IPS DF 6.9 (cell line): Measurements from ENCODE around the gene TNNC1.

ENCODE experiments used
- DNase-seq: peaks from one replicate; pipeline ENCODE4 v3.0.0-alpha.2; 2013; ENCODE audit warnings: low read depth, low spot score
- H3K27ac ChIP-seq: one replicate; pipeline ENCODE4 v1.5.1; 2013; ENCODE audit warnings: low read length, control low read depth
- H3K27me3 ChIP-seq: 2 replicates; pipeline ENCODE4 v1.6.1; 2013; ENCODE audit warnings: mild to moderate bottlenecking, low read length; ENCODE audit not compliant: control insufficient read depth, insufficient read depth
- H3K36me3 ChIP-seq: 2 replicates; pipeline ENCODE4 v1.6.1; 2013; ENCODE audit warnings: low read length; ENCODE audit not compliant: control insufficient read depth, insufficient read depth
- H3K4me1 ChIP-seq: 2 replicates; pipeline ENCODE4 v1.6.1; 2013; ENCODE audit warnings: low read length; ENCODE audit not compliant: control insufficient read depth, insufficient read depth
- H3K4me3 ChIP-seq: 2 replicates; pipeline ENCODE4 v1.5.1; 2013; ENCODE audit warnings: mild to moderate bottlenecking, low read length
- H3K9me3 ChIP-seq: 2 replicates; pipeline ENCODE4 v1.6.1; 2013; ENCODE audit warnings: low read length, inconsistent platforms; ENCODE audit not compliant: control insufficient read depth, insufficient read depth
- WGBS: extraction: QIAGEN DNeasy Blood & Tissue Kit; methylation state at CpG from one replicate; pipeline ENCODE4 v1.1.7; 2013; ENCODE audit warnings: mixed read lengths, missing lambda C conversion rate; ENCODE audit not compliant: insufficient read length, insufficient coverage; 5-methylcytosine and 5-hydroxymethylcytosine counted together

Gene TNNC1

DNA sequence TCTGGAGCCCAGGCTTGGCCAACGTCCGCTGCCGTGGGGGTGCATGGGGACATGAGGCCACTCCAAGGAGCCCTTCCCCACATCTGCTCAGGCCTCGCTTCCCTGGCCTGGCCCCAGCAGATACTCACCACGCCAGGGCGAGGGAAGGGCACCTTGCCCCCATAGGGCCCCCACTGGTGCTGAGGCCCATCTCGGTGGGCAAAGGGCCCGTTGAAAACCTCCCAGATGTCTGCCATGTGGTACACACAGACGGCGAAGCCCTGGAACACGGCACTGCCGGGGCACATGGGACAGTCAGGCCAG lies 13.6 kb downstream of the TNNC1 start:
- no CpG with 5 or more reads among the region's 12 CpGs for WGBS
- no peak overlapping the region for H3K4me3 ChIP-seq
- no peaks in the 10 kb centered on the region for H3K9me3 ChIP-seq
- H3K27ac ChIP-seq: no peak overlapping the region
- no peak for DNase-seq
- H3K27me3 ChIP-seq: no peaks in the 10 kb centered on the region
- H3K4me1 ChIP-seq: peaks cover 4% of the 10 kb centered on the region
- no peaks in the 10 kb centered on the region for H3K36me3 ChIP-seq

DNA sequence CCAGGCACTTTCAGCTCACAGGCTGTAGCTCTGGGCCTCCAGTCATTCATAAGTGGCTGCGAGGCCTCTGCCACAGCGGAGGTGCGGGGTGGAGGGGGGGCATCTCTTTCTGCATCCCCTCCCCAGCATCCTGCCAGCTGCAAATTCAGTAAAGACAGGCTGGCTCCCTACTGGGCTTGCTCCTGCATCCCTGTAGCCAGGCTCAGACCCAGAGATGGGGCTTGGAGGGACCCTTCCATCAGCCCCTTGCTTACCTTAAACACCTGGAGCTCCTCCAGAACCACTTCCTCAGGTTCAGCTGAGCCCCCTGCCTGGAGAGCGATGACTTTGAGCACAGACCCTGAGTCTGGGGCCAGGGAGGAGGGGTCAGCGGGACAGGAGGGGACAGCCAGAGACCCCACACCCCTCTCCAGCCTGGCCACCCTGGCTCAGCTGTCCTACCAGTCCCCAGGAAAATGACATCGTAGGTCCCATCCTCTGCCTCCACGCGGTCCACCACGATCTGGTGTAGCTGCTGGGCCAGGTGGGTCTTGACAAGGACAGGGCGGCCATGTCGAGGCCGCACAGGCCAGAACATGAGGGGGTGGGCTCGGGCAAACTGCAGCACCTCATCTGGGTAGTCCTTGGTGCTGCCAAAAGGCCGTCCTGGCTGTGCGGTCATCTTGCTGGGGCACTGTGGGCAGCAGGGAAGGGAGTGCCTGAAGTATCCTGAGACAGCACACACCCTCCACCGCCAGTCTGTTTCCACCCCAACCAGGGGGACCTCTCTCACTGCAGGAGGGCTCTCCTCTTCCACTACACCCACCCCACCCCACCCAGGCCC lies 14.2 kb downstream of the TNNC1 start:
- Histone ChIP-seq H3K4me1 (peaks cover 2% of the 10 kb centered on the region), H3K4me3 (no peak overlapping the region), H3K36me3 (no peaks in the 10 kb centered on the region), H3K9me3 (no peaks in the 10 kb centered on the region), H3K27ac (no peak overlapping the region), H3K27me3 (no peaks in the 10 kb centered on the region)
- DNase-seq: no peak
- no CpG with 5 or more reads among the region's 16 CpGs for WGBS

DNA sequence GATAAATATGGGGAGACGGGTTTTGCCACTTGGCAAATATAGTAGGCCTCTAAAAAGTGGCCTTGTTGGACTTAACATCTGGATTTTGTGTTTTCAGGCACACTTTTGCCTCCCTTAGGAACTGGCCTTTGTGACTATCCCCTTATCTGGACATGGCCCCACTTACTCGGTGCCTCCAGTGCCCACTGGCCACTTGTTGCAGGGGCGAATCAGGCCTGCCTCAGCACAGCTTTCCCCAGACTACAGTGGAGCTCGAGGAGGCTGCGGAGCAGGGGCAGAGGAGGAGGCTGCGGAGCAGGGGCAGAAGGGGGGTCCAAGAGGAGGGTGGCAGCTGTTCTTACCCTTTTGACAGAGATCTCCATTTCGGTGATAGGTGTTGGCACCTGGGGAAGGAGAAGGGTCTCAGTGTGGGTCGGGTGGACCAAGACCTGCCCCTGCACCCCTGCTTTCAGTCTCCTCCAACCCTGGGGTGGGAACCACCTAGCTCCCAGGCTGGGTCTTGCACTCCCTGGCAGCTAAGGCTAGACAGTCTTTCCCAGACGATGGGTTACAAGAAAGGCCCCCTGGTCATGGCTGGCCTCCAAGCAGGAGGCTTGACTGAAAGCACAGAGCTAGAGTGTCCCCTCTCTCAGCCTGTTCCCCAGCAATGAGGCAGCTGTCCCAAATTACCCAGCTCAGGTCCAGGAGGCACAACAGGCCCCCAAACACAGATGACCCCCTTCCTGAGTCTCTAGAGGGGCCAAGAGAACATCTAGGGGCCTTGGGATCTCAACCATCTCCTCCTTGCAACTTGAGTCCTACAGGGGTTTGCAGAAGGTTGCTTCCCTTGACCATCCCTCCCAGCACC lies 15.0 kb downstream of the TNNC1 start:
- no peak for DNase-seq
- Histone ChIP-seq H3K9me3 (no peaks in the 10 kb centered on the region), H3K36me3 (no peaks in the 10 kb centered on the region), H3K27me3 (no peaks in the 10 kb centered on the region), H3K27ac (no peak overlapping the region), H3K4me1 (no peaks in the 10 kb centered on the region), H3K4me3 (no peak overlapping the region)
- WGBS: no CpG with 5 or more reads among the region's 9 CpGs

DNA sequence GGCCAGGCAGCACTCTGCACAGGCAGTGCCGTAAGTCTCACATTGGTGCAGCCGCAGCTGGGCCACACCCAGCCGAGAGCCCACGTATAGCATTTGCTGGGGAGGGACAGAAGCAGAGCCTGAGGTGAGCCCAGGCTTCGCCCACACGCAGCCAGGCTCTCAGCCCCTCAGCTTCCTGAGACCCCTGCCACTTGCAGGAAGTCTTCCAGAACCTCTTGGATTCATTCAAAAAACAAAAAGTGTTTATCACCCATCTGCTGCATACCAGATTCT lies 15.8 kb downstream of the TNNC1 start:
- WGBS: no CpG with 5 or more reads among the region's 6 CpGs
- Histone ChIP-seq H3K27me3 (no peaks in the 10 kb centered on the region), H3K27ac (no peak overlapping the region), H3K4me1 (no peaks in the 10 kb centered on the region), H3K36me3 (no peaks in the 10 kb centered on the region), H3K4me3 (no peak overlapping the region), H3K9me3 (no peaks in the 10 kb centered on the region)
- no peak for DNase-seq

DNA sequence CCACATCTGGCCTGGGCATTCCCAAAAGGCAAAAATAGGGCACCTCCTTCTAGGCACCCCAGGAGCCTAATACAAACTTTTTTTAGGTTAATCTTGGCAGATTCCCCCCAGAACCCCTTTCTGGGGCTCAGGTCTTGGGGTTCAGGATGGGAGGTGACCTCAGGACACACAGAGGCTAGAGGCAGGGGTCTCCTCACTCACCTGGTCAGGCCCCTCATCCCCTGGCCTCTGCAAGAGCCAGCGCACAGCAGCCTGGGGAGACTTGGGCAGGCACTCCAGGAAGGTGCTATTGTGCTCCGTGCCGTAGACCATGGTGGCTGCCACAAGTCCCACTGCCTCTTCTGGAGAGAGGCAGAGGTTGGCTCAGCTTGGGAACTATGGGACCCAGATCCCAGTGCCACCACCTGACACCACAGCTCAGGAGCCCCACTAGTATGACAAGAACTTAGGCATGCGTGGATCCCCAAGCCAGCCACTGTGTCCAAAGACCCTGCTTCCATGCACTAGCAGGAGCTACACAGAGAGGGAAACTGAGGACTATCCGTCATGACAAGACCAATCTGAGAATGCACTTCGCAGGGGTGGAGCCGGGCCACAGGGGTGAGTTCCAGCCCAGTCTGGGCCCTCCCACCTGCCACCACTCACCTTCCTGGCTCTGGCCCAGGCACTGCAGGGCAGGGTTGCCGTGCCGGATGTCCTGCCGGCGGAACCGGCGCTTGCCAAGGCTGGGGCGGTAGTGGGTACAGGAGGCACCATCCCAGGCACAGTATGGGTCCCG lies 16.3 kb downstream of the TNNC1 start:
- no peaks in the 10 kb centered on the region for H3K36me3 ChIP-seq
- H3K27me3 ChIP-seq: no peaks in the 10 kb centered on the region
- H3K9me3 ChIP-seq: no peaks in the 10 kb centered on the region
- DNase-seq: no peak
- no CpG with 5 or more reads among the region's 15 CpGs for WGBS
- H3K27ac ChIP-seq: no peak overlapping the region
- no peaks in the 10 kb centered on the region for H3K4me1 ChIP-seq
- H3K4me3 ChIP-seq: no peak overlapping the region

DNA sequence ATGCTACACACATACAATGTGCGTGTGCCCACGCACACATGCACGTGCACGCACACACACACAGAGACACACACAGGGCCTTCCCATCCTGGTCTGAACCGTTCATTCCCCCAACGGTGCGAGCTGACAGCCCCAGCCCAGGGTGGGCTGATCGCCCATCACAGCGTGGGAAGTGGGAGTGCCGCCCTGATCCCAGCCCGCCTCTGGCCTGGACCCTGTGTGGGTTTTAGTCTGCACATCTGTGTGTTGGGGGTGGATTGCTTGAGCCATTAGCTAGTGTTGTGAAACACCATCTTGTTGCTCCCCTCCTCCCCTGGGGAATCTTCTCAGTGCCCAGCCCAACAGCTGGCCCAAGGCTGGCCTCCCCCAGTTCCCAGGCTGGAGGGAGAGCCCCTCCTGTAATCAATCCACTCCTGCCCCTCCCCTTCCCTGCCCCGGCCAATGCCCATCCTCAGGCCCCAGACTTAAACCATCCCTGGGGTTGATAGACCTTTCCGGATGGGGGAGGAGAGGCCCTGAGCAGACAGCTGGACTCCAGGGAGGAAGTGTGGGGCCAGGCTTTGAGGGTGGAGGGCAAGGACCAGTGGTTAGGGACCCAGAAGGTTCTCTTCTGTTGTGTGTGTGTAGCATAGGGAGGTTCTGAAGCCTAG lies 17.2 kb downstream of the TNNC1 start:
- Histone ChIP-seq H3K4me1 (no peaks in the 10 kb centered on the region), H3K27me3 (no peaks in the 10 kb centered on the region)
- no peak for DNase-seq

DNA sequence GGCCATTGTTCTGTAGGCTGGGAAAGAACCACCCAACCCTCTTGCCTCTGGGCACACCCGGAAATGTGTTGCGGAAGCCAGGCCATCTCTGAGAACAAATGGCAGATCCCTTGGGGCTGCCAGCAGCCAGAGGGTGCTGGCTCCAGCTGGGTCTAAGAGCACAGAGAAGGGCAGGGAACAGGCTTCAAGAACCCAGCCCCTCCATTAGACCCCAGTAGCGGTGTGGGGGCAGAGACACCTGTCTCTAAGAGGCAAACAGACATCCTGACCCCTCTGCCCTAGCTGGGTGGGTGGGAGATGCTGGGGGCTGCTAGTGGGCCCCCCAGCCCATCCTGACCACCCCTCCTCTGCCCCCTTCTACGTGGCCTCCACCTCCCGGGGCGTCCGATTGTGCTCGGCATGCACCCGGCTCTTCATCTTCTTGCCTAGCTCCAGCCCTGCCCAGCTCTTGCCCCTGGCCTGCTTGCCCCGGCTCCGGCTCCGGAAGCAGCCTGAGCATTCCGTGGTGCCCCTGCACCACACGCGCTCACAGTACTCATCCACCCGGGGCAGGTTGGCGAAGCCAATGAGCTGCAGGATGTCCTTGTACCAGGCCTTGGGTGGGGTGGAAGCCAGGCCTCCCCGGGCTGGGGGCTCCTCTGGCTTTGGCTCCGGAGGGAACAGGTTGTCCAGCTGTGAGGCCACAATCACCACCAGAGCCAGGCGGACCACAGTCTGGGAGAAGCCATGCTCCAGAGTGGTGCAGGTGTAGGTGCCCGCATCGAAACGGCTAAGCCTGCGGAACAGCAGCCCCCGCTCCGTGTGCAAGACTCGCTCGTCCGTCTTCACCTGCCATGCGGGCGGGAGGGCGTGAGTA lies 18.4 kb downstream of the TNNC1 start:
- Histone ChIP-seq H3K36me3 (no peaks in the 10 kb centered on the region), H3K27ac (no peak overlapping the region), H3K27me3 (no peaks in the 10 kb centered on the region), H3K9me3 (no peaks in the 10 kb centered on the region), H3K4me3 (no peak overlapping the region), H3K4me1 (no peaks in the 10 kb centered on the region)
- no peak for DNase-seq
- WGBS: no CpG with 5 or more reads among the region's 32 CpGs

More for the DNA sequence above, 17.2 kb downstream of the TNNC1 start:
- WGBS: no CpG with 5 or more reads among the region's 13 CpGs
- no peaks in the 10 kb centered on the region for H3K9me3 ChIP-seq
- H3K27ac ChIP-seq: no peak overlapping the region
- no peaks in the 10 kb centered on the region for H3K36me3 ChIP-seq
- no peak overlapping the region for H3K4me3 ChIP-seq

DNA sequence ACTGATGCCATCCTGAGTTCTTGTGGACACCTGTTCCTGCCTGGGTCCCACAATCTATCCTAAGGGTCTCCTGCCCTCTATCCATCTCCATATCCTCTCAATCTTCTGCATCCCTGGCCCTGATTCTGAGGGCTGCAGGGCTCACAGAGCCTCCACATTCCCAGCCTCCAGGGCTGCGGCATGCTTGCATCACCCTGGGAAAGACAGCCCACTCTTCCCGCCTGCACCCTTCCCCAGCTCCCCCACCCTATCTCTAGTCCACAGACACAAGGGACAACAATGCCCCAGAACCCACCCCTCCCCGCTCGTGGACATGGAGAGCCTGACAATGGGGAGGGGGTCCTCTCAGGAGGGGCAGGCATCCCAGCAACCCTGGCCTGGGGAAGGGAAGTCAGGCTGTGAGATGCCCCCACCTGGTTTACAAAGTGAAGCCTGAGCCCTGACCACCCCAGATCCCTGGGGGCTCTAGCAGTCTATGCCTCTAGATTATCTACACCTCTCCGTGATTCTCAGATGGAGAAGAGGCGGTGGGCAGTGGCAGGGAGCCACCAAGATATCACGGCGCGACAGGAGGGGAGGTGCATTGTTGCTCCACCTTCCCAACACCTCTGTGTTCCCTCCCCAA lies 19.2 kb downstream of the TNNC1 start:
- no peaks in the 10 kb centered on the region for H3K27me3 ChIP-seq
- H3K9me3 ChIP-seq: no peaks in the 10 kb centered on the region
- H3K4me1 ChIP-seq: no peaks in the 10 kb centered on the region
- no peak overlapping the region for H3K4me3 ChIP-seq
- H3K27ac ChIP-seq: no peak overlapping the region
- H3K36me3 ChIP-seq: no peaks in the 10 kb centered on the region
- no peak for DNase-seq
- WGBS: no CpG with 5 or more reads among the region's 9 CpGs

DNA sequence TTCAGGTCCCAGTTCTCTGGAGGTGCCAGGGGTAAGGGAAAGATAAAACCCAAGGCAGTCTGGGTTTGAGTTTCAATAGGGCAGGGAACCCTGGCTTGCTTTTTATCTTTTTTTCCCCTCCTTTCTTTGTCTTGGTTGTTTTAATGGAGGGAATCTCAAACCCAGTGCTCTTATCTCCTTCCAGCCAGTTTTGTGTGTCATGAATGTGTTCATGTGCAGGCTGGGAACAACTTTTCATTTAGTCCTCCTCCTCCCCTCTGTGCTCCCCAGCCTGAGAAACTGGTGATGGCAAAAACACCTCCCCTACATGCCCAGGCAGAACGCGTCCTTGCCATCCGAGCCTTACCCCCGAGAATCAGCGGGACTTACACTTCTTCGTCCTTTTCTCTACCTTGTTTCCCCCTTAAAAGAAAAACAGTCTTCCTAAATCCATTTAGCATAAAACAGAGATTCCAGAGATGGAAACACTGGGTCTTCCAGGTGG lies 19.8 kb downstream of the TNNC1 start:
- no peaks in the 10 kb centered on the region for H3K36me3 ChIP-seq
- no peak overlapping the region for H3K27ac ChIP-seq
- H3K27me3 ChIP-seq: no peaks in the 10 kb centered on the region

More for the DNA sequence above, 19.8 kb downstream of the TNNC1 start:
- Histone ChIP-seq H3K4me3 (no peak overlapping the region), H3K9me3 (no peaks in the 10 kb centered on the region), H3K4me1 (no peaks in the 10 kb centered on the region)
- DNase-seq: no peak
- WGBS: no CpG with 5 or more reads among the region's 6 CpGs
